Activated T-cell treated with anti-CD3 and anti-CD28 coated beads, Interleukin-2, amount 50 U/mL, for 72 hours (primary cell): ENCODE measurements around the gene TWIST1. TPM values are rescaled to one million over a fixed set of nuclear protein-coding genes. Genes with fewer than 3 reads are reported as not detected.

ENCODE experiments used
- ATAC-seq, 2 donors: fragments of 150-1000 bp; cut with Tn5 transposase; replicated peaks in 1 of 2; 2 replicates each; pipeline ENCODE4 v1.10.0; 2021; ENCODE audit warnings: moderate library complexity in 2 of 2, mild to moderate bottlenecking in 1 of 2
- DNase-seq, 2 donors: peaks; one replicate each; pipeline ENCODE4 v3.0.0; 2021 to 2022; ENCODE audit warnings: mixed read lengths in 1 of 2
- H3K27ac Mint-ChIP-seq: one replicate; pipeline ENCODE4 v1.8.0; 2022; ENCODE audit warnings: mild to moderate bottlenecking, moderate library complexity, mixed read lengths
- H3K27me3 Mint-ChIP-seq: one replicate; pipeline ENCODE4 v1.8.0; 2022; ENCODE audit warnings: low read depth, mixed read lengths
- H3K36me3 Mint-ChIP-seq, 2 donors: one replicate each; pipeline ENCODE4 v1.8.0; 2022; ENCODE audit warnings: mixed read lengths in 2 of 2, mild to moderate bottlenecking in 1 of 2; ENCODE audit not compliant: insufficient read depth in 2 of 2
- H3K4me1 Mint-ChIP-seq: one replicate; pipeline ENCODE4 v1.8.0; 2022; ENCODE audit warnings: low read depth, mixed read lengths
- H3K4me3 Mint-ChIP-seq, 2 donors: one replicate each; pipeline ENCODE4 v1.8.0; 2022; ENCODE audit warnings: mild to moderate bottlenecking in 2 of 2, mixed read lengths in 2 of 2, moderate library complexity in 2 of 2
- H3K9me3 Mint-ChIP-seq, 2 donors: one replicate each; pipeline ENCODE4 v1.8.0; 2022; ENCODE audit warnings: mixed read lengths in 2 of 2
- total RNA-seq, 2 donors: library from RNA; stranded (reverse); gene quantifications; one replicate each; pipeline ENCODE4 v1.2.3, GENCODE V29; 2022

TWIST1 gene
- total RNA-seq, 2 donors from 2014 or later: 0.48 to 6.5 TPM

DNA sequence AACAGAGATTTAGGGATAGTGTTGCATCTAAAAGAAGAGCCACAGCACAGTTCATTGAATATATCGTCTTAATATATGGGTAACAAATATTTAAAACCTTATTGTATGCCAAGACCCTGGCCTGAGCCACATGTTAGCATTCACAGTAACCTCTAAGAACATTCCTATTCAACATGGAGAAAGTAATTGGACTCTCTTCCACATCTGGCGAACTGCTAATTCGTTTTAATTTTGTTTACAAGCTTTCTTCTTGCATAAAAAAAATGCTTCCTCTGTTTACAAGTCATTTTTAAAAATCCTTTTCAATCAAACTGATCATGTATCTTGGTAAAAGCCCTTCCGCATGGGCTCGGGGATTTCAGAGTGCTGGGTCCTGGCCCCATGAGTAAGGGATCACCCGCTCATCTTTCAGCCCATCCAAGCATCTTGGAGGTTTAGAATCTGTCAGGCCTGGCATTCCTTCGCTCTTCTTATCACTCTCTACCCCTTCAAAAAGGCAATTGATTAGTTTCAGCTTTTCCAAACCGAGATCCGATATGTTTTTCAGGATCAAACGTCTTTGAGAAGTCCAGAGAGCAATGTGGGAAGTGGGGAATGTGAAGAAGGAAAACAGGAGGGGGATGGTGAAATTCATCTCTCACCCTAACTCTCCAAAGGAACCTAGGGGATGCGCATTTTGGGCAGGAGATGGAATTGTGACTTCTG lies 7.3 kb downstream of the TWIST1 start:
- peaks cover 0 to 2% of the 10 kb centered on the region in 2 donors for H3K9me3 Mint-ChIP-seq
- peaks cover 89% of the 10 kb centered on the region for H3K27me3 Mint-ChIP-seq
- H3K4me3 Mint-ChIP-seq: no peak overlapping the region
- H3K27ac Mint-ChIP-seq: no peak overlapping the region
- peaks cover 11% of the 10 kb centered on the region for H3K4me1 Mint-ChIP-seq
- peaks cover 1 to 2% of the 10 kb centered on the region in 2 donors for H3K36me3 Mint-ChIP-seq
- ATAC-seq (no peak), DNase-seq (no peak)

DNA sequence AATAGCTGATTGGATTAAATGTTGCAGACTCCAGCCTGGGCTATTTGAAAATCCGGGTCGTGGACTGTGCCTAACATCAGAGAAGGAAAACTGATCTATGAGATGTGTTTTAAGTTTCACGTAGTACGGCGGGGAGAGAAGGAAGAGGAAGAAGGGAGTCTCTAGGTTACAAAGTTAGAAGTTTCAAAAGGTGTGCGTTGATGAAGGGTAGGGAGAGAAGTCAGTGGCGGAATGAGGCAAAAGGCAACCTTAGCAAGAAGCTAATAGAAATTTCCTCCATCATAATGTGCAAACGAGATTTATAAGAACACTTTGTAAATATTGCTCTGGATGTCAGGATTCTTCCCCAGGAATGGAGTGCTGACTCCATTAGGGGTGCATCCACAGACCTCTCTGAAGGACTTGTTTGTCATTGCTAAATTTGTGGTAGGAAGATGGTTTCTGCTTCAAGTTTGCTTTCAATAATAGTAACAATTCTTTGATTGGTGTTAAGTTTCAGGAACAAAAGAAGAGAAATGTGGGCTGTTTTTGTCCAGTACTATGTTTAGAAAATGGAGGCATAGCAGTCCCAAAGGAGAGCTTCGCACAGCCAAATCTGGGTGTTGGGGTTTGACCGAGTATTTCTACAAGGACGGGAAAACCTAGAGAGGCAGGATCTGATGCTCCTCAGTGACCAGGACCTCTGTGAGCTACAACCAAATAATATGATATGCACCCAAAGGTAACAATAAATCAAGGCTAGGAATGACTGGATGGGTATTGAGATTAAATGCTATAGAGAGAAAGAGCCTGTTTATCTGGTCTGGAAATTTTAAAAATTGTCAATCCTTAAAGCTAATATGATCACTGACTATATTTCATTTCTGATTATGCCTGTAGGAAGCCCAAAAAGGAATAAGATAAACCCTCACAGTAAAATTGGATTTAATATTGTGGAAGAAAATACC lies 8.2 kb downstream of the TWIST1 start:
- Mint-ChIP-seq H3K9me3 (peaks cover 0 to 2% of the 10 kb centered on the region in 2 donors), H3K4me3 (no peak overlapping the region), H3K27me3 (peaks cover 89% of the 10 kb centered on the region), H3K27ac (no peak overlapping the region), H3K4me1 (peaks cover 11% of the 10 kb centered on the region), H3K36me3 (peaks cover 1 to 2% of the 10 kb centered on the region in 2 donors)
- DNase-seq: no peak
- ATAC-seq: no peak

DNA sequence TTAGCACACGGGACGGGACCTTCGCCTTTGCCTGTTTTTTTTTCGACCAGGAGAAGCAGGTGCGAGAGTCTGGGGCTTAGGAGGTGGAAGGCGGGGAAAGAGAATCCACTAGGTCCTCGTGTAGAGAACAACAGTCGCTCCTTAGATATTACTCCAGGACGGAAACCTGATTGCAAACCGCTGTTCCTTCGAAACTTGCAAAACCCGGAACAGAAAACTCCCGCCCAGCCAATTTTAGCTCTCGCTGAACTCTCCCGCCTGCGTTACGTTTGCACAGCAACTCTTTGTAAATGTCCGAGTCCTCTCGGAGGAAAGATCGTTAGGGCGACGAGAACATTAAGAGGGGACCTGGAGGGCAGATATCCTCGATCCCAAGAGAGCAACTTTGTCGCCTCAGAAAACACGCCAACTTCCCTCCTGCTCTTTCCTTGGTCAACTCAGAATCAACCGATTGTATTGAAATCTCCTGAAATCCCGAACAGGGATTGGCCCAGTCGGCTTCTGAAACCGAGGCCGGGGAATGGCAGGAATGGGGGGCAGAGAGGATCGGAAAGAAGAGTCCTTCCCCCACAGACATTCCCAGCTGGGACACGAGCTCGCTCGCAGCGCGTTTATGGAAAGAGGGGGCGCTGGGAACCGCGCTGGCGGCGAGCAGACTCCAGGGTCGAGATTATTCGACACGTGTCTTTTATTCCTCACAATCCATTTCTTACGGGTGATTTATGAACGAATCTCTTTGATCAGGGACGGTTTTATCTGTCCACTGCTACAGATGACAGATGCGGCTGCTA lies 9.9 kb downstream of the TWIST1 start:
- no peak overlapping the region for H3K27ac Mint-ChIP-seq
- peak overlapping the region; percentile 23 to 37 for H3K4me3 Mint-ChIP-seq
- H3K36me3 Mint-ChIP-seq: peaks cover 1 to 2% of the 10 kb centered on the region in 2 donors
- peaks cover 11% of the 10 kb centered on the region for H3K4me1 Mint-ChIP-seq
- DNase-seq: no peak
- peaks cover 83% of the 10 kb centered on the region for H3K27me3 Mint-ChIP-seq
- H3K9me3 Mint-ChIP-seq: peaks cover 0 to 2% of the 10 kb centered on the region in 2 donors
- no peak for ATAC-seq

DNA sequence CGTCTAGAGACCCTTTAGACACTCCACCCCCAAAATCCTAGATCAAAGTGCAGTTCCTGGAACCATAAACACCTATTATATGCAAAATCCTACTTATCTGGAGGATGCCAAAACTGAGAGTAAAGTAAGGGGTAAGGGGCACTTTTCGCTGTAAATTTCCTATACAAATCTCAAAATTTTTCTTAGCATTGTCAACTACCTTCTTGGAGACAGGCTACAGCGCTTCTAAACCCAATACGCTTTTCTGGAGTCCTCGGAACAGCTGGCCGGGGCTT lies 10.4 kb downstream of the TWIST1 start:
- peak overlapping the region; percentile 20 to 37 for H3K4me3 Mint-ChIP-seq
- H3K36me3 Mint-ChIP-seq: peaks cover 1 to 2% of the 10 kb centered on the region in 2 donors
- no peak overlapping the region for H3K27ac Mint-ChIP-seq
- peaks cover 0 to 2% of the 10 kb centered on the region in 2 donors for H3K9me3 Mint-ChIP-seq
- H3K4me1 Mint-ChIP-seq: peaks cover 11% of the 10 kb centered on the region
- H3K27me3 Mint-ChIP-seq: peaks cover 82% of the 10 kb centered on the region
- ATAC-seq (no peak), DNase-seq (no peak)

DNA sequence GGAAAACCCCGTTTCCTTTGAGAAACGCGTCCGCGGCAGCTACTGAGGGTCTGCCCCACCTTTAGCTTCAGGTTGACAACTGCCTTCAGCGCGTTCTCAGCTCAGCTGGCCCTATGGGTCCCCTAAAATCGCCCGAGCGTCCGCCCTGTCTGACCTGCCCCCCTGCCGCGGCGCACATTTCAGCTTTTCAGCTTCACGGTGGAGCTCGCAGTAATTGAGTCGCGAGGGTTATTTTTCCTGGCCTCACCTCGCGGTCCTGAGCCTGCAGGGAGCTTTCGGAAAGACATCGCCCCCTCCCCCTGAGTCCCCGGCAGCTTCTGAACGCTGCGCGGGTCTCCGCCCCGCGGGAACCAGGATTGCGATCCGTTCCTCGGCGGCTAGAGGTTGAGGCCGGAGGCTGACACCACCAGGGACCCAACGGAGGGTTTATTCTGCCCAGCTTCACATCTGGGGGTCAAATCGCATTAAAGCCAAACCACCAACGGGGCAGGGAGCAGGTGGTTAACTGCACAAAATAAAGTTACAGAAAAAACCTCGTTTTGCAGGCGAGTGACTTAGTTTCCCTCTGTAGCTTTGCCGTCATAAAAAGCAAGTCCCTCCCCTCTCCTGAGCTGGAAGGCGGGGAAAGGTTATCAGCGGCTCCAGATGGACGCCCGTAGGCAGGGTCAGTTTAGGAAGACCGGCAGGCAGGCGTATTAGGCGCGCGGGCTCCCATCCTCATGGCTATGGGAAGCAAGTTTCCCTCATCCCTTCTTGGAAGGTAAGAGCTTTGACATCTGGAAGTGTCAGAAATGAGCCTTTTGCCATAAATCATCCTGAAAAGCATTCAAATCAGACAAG lies 11.0 kb downstream of the TWIST1 start:
- peaks cover 11% of the 10 kb centered on the region for H3K4me1 Mint-ChIP-seq
- H3K27ac Mint-ChIP-seq: no peak overlapping the region
- peak overlapping the region in 1 of 2 donors; percentile 20 for H3K4me3 Mint-ChIP-seq
- H3K9me3 Mint-ChIP-seq: peaks cover 0 to 2% of the 10 kb centered on the region in 2 donors
- no peak for ATAC-seq
- no peak for DNase-seq
- H3K27me3 Mint-ChIP-seq: peaks cover 77% of the 10 kb centered on the region
- H3K36me3 Mint-ChIP-seq: peaks cover 0 to 2% of the 10 kb centered on the region in 2 donors

DNA sequence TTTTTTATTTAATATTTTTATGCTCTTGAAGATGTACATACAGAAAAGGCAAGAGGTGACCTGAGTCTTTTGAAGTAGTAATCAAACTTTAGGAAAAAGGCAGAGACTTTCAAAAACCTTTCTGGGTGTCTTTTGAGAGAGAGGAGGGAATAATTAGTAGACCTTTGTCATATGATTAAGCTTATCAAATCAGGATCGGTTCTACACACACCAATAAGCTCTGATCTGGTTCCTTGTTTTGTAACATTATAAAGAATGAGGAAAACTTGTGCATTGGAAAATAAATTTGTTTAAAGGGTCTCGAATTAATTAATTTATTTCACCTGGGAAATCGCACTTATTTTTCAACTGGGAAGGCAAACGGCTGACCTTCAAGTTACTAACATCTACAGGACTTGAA lies 11.9 kb downstream of the TWIST1 start:
- H3K4me3 Mint-ChIP-seq: no peak overlapping the region
- H3K36me3 Mint-ChIP-seq: peaks cover 0 to 2% of the 10 kb centered on the region in 2 donors
- H3K27ac Mint-ChIP-seq: no peak overlapping the region
- ATAC-seq (no peak), DNase-seq (no peak)
- H3K9me3 Mint-ChIP-seq: peaks cover 0 to 2% of the 10 kb centered on the region in 2 donors
- peaks cover 68% of the 10 kb centered on the region for H3K27me3 Mint-ChIP-seq
- H3K4me1 Mint-ChIP-seq: peaks cover 11% of the 10 kb centered on the region

DNA sequence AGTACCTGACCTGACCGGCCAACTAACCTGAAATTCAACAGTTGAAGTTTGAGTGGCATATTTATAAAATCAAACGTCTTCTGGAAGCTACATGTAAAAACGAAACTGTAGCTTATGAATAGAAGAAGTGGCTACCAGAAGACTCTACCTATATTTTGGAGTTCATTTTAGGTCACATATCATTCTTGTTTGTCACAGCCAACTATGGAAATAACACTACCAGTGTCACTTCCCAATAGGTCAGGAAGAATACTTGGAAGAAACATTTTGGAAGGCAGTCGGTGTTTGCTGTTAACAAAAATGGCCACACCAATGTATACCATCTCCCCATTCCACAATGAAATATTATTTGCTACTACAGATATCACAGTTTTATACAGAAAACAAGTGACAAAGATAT lies 12.6 kb downstream of the TWIST1 start:
- Mint-ChIP-seq H3K4me3 (no peak overlapping the region), H3K36me3 (peaks cover 0 to 2% of the 10 kb centered on the region in 2 donors), H3K27me3 (peaks cover 60% of the 10 kb centered on the region), H3K27ac (no peak overlapping the region), H3K9me3 (peaks cover 0 to 2% of the 10 kb centered on the region in 2 donors), H3K4me1 (peaks cover 11% of the 10 kb centered on the region)
- DNase-seq (no peak), ATAC-seq (no peak)

DNA sequence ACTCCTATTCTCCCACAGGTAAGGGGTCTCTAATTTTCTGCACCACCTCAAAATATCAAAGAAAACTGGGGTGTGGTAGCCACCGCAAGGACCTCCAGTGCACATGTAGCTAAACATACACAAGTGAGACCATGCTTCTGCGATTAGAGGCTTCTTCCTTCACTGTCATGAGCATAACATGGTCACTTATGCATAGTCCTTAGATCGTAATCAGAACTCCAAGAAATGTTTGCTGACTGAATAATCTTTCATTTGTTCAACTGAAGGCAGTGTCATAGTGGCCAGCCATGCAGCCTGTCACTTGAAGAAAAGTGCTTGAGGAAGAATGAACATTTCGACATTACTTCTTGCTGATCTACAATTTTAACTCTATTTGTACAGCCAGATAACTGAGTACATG lies 14.6 kb downstream of the TWIST1 start:
- no peak overlapping the region for H3K4me3 Mint-ChIP-seq
- peaks cover 41% of the 10 kb centered on the region for H3K27me3 Mint-ChIP-seq
- no peak overlapping the region for H3K27ac Mint-ChIP-seq
- ATAC-seq (no peak), DNase-seq (no peak)
- no peaks in the 10 kb centered on the region for H3K36me3 Mint-ChIP-seq
- H3K4me1 Mint-ChIP-seq: peaks cover 7% of the 10 kb centered on the region
- H3K9me3 Mint-ChIP-seq: no peaks in the 10 kb centered on the region

DNA sequence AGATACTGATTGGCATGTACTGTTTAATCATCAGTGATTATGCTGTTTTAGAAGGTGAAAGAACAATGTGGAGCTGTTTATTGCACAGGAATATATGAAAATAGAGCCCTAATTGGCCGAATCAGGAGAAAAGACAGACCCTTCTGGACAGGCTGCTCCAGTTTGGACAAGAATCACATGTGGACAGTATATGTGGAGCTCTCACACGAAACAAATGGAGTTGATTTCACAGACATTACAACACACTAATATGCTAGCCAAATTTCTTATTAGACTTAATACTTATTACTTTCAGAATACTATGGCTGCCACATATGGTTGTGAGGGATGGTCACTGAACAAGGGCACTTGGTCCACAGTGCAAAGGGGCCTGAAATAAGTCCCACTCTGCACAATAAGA lies 15.5 kb downstream of the TWIST1 start:
- no peak for DNase-seq
- Mint-ChIP-seq H3K27ac (no peak overlapping the region), H3K27me3 (peaks cover 31% of the 10 kb centered on the region), H3K4me1 (no peaks in the 10 kb centered on the region), H3K9me3 (no peaks in the 10 kb centered on the region), H3K36me3 (no peaks in the 10 kb centered on the region), H3K4me3 (no peak overlapping the region)
- no peak for ATAC-seq

DNA sequence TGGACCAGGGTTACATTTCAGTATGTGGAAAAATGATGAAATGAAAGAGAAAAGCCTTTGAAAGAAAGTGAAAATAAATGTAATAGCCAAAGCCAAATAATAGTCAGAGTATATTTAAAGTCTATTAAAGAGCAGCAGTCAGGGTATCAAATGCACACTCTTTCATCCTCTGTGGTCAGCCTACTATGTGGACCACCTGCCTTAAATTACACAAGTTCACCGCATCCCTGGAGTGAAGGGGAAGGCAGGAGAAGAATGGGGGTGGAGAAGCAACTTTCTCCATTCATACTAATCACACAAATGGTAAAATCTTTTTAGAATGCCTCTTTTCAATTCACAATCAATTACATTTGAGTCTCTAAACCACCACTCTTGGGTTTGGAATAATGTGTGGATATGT lies 16.0 kb downstream of the TWIST1 start:
- ATAC-seq (no peak), DNase-seq (no peak)
- no peaks in the 10 kb centered on the region for H3K36me3 Mint-ChIP-seq
- no peaks in the 10 kb centered on the region for H3K9me3 Mint-ChIP-seq
- H3K27me3 Mint-ChIP-seq: peaks cover 27% of the 10 kb centered on the region
- H3K27ac Mint-ChIP-seq: no peak overlapping the region
- no peak overlapping the region for H3K4me3 Mint-ChIP-seq
- no peaks in the 10 kb centered on the region for H3K4me1 Mint-ChIP-seq

DNA sequence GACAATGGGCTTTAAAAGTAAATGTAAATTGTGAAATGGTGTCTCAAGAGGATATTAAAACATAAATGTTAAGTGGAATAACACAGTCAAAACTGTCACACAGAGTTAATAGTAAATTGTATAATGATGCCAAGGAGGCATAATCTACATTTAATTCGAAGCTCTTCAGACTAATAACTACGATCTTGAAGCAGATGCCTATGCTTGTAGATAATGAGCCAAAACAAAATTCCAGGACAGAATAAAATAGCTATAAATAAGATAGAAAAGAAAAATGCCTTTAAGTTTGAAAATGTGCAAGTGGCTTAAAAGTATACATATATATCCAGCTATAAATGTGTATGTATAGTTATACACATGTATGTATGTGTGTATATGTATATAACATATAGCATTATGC lies 17.5 kb downstream of the TWIST1 start:
- DNase-seq (no peak), ATAC-seq (no peak)
- H3K36me3 Mint-ChIP-seq: no peaks in the 10 kb centered on the region
- H3K27ac Mint-ChIP-seq: no peak overlapping the region
- H3K27me3 Mint-ChIP-seq: peaks cover 11% of the 10 kb centered on the region
- H3K9me3 Mint-ChIP-seq: no peaks in the 10 kb centered on the region
- no peaks in the 10 kb centered on the region for H3K4me1 Mint-ChIP-seq
- no peak overlapping the region for H3K4me3 Mint-ChIP-seq

DNA sequence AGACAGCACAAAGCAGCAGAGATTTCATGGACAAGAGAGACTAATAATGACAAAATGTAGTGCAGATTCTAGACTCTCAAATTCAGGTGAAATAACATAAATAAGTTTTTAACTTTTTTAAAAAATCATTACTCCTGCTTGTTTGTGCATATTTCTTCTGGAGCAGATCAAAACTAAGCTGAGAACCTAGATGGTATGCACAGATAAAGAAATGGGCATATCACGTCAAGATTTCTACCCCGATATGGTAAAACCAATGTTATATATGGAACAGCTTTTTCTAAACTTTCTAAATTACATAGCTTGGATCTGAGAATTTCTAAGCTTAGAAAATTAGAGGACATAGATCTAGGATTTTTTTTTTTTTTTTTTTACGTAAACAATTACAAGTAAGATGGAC lies 18.2 kb downstream of the TWIST1 start:
- Mint-ChIP-seq H3K27ac (no peak overlapping the region), H3K9me3 (no peaks in the 10 kb centered on the region), H3K36me3 (no peaks in the 10 kb centered on the region), H3K27me3 (peaks cover 7% of the 10 kb centered on the region), H3K4me1 (no peaks in the 10 kb centered on the region), H3K4me3 (no peak overlapping the region)
- no peak for DNase-seq
- no peak for ATAC-seq
